K562 (cell line): ENCODE data around the gene RBM34. TPM values are rescaled to one million over a fixed set of nuclear protein-coding genes. Genes with fewer than 3 reads are reported as not detected.

Source experiments
- C11orf30 ChIP-seq: fragments of 450-650 bp; IDR thresholded peaks from 2 replicates; pipeline ENCODE4 v1.6.1; 2016; ENCODE audit warnings: low read depth, mild to moderate bottlenecking
- CEBPB ChIP-seq: fragments of 450-650 bp; IDR thresholded peaks from 2 replicates; pipeline ENCODE4 v1.6.1; 2016; ENCODE audit warnings: missing genetic modification characterization, missing compliant biosample characterization
- DACH1 ChIP-seq: fragments of 450-650 bp; IDR thresholded peaks from 2 replicates; pipeline ENCODE4 v1.6.1; 2018; ENCODE audit not compliant: partially characterized antibody
- ETV6 ChIP-seq, 3 experiments: fragments of 150-350 bp in 1 of 3; sonication (generic) in 1 of 3; formaldehyde crosslinking in 1 of 3; IDR thresholded peaks; 2 replicates each; pipeline versions ENCODE4 v1.6.1 to v1.8.0; 2014 to 2022; ENCODE audit warnings: borderline replicate concordance in 2 of 3, low read depth in 2 of 3, antibody characterized with exemption in 1 of 3, low read length in 1 of 3, mild to moderate bottlenecking in 1 of 3, missing genetic modification reagents in 1 of 3
- FOXK1 ChIP-seq: sonication (generic); formaldehyde crosslinking; IDR thresholded peaks from 2 replicates; pipeline ENCODE4 v1.8.0; 2022; ENCODE audit warnings: missing genetic modification reagents, mild to moderate bottlenecking, borderline replicate concordance
- FOXP4 ChIP-seq: sonication (generic); formaldehyde crosslinking; IDR thresholded peaks from 2 replicates; pipeline ENCODE4 v1.8.0; 2022; ENCODE audit warnings: mild to moderate bottlenecking, missing genetic modification reagents, borderline replicate concordance
- JUND ChIP-seq, 2 experiments: IDR thresholded peaks; 2 replicates in 1 of 2; 3 replicates in 1 of 2; pipeline ENCODE4 v1.6.1; 2011; ENCODE audit warnings: borderline replicate concordance in 2 of 2, low read depth in 2 of 2, low read length in 2 of 2, improper control_type of control experiment in 1 of 2, missing biosample characterization in 1 of 2, missing genetic modification characterization in 1 of 2, missing genetic modification reagents in 1 of 2
- KDM2B ChIP-seq: fragments of 250-450 bp; sonication (Bioruptor Pico); IDR thresholded peaks from 2 replicates; pipeline ENCODE4 v1.8.0; 2021; ENCODE audit warnings: mild to moderate bottlenecking, moderate library complexity
- MEF2D ChIP-seq: conservative IDR thresholded peaks from 2 replicates; pipeline ENCODE4 v1.6.1; 2016; ENCODE audit warnings: low read depth, missing genetic modification characterization, missing compliant biosample characterization
- MITF ChIP-seq: IDR thresholded peaks from 2 replicates; pipeline ENCODE4 v1.6.1; 2014; ENCODE audit warnings: antibody characterized with exemption
- NR2C2 ChIP-seq, 2 experiments: fragments of 200-800 bp in 1 of 2; sonication (Bioruptor generic) in 1 of 2; sonication (generic) in 1 of 2; formaldehyde crosslinking in 1 of 2; IDR thresholded peaks; 2 replicates each; pipeline versions ENCODE4 v1.6.1 to v1.8.0; 2016 to 2022; ENCODE audit warnings: mild to moderate bottlenecking in 1 of 2, missing compliant biosample characterization in 1 of 2, missing genetic modification characterization in 1 of 2, missing genetic modification reagents in 1 of 2
- NR4A1 ChIP-seq, 2 experiments: fragments of 250-450 bp in 1 of 2; fragments of 450-650 bp in 1 of 2; sonication (Bioruptor Pico) in 1 of 2; IDR thresholded peaks; 2 replicates each; pipeline versions ENCODE4 v1.4.0 to v1.6.1; 2016 to 2020; ENCODE audit warnings: mild to moderate bottlenecking in 2 of 2, missing compliant biosample characterization in 1 of 2, missing genetic modification characterization in 1 of 2, moderate library complexity in 1 of 2
- RFX5 ChIP-seq: IDR thresholded peaks from 2 replicates; pipeline ENCODE4 v1.6.1; 2011; ENCODE audit warnings: low read depth, mild to moderate bottlenecking, improper control_type of control experiment, low read length
- SAP30 ChIP-seq: fragments of 200-600 bp; sonication (generic); IDR thresholded peaks from 2 replicates; pipeline ENCODE4 v1.6.1; 2012; ENCODE audit warnings: borderline replicate concordance, low read depth, mild to moderate bottlenecking, moderate library complexity, low read length, control low read depth, inconsistent platforms; ENCODE audit not compliant: insufficient read depth, poor library complexity, severe bottlenecking
- SNRNP70 ChIP-seq: fragments of 200-400 bp; formaldehyde crosslinking; optimal IDR thresholded peaks from 2 replicates; pipeline ENCODE3; 2017; ENCODE audit warnings: low read depth, low read length
- TAF1 ChIP-seq: IDR thresholded peaks from 2 replicates; pipeline ENCODE4 v1.6.1; 2011; ENCODE audit warnings: mild to moderate bottlenecking, low read length, moderate library complexity; ENCODE audit not compliant: insufficient read depth, control insufficient read depth, severe bottlenecking; ENCODE audit errors: extremely low read depth
- ZKSCAN1 ChIP-seq: fragments of 150-350 bp; IDR thresholded peaks from 2 replicates; pipeline ENCODE4 v1.6.1; 2016; ENCODE audit warnings: low read depth, low read length
- ZNF263 ChIP-seq: sonication (generic); formaldehyde crosslinking; IDR thresholded peaks from 2 replicates; pipeline ENCODE4 v1.8.0; 2022; ENCODE audit warnings: mild to moderate bottlenecking, missing genetic modification reagents, borderline replicate concordance
- polyA plus RNA-seq, 8 experiments: library from polyadenylated mRNA; depleted of rRNA in 4 of 8; stranded (reverse) in 5 of 8; unstranded in 3 of 8; fragments of >200 nt; fragmentation: Nextera tagmentation in 2 of 8; fragmentation: Illumina TruSeq in 1 of 8; extraction: Ambion mirVana in 2 of 8; extraction: Trizol in 1 of 8; gene quantifications; 2 replicates each; pipeline versions ENCODE4 v1.2.1 to v1.2.3, GENCODE V29; 2011 to 2014; ENCODE audit warnings: inconsistent platforms in 1 of 8, missing spikeins in 1 of 8
- total RNA-seq, 7 experiments: library from RNA; depleted of rRNA in 6 of 7; stranded (reverse); fragments of >200 nt in 6 of 7; fragmentation: Illumina TruSeq in 2 of 7; extraction: Trizol in 2 of 7; gene quantifications; 2 replicates each; pipeline versions ENCODE4 v1.2.1 to v1.2.3, GENCODE V29; 2011 to 2021; ENCODE audit warnings: low replicate concordance in 1 of 7
- TF ChIP-seq, protein P1 (sequence below): sonication (generic); formaldehyde crosslinking; IDR thresholded peaks from 2 replicates; pipeline ENCODE4 v1.8.0; 2022; ENCODE audit warnings: missing genetic modification reagents, mild to moderate bottlenecking, borderline replicate concordance

Gene RBM34
- total and polyA plus RNA-seq, 9 of the 15 experiments (the other 6 are each of a cell fraction or from before 2014, with no cell fraction given) = 64.0 to 178 (median 124) TPM

- TF ChIP-seq RFX5 (no peak), NR4A1 (CRISPR knock-in tag; IDR thresholded peaks at IDR 0.05) (no peak), NR4A1 (tag; IDR thresholded peaks at IDR 0.05) (no peak), KDM2B (CRISPR knock-in tag) (no peak), SAP30 (no peak), C11orf30 (no peak), NR2C2 (CRISPR knock-in tag; IDR thresholded peaks at IDR 0.05) (0 out of 2 replicates have a peak, but pooled peaks have one; percentile 6), NR2C2 (tag; IDR thresholded peaks at IDR 0.05) (no peak), ZKSCAN1 (peak; percentile 93), ETV6 (IDR thresholded peaks at IDR 0.05; ENCODE audit: borderline replicate concordance in 1 of 2, low read depth in 2 of 2, low read length in 1 of 2) (no peak), ETV6 (CRISPR knock-in tag; IDR thresholded peaks at IDR 0.05; ENCODE audit: borderline replicate concordance) (no peak), FOXP4 (no peak), SNRNP70 (no peak), MEF2D (tag) (no peak), JUND (IDR thresholded peaks at IDR 0.05; ENCODE audit: borderline replicate concordance, low read depth, low read length) (no peak), JUND (tag; IDR thresholded peaks at IDR 0.05; ENCODE audit: borderline replicate concordance, low read depth, low read length) (no peak; the same call in 2 of the 3 replicates), TAF1 (no peak), MITF (no peak), DACH1 (no peak), CEBPB (tag) (no peak), ZNF263 (CRISPR knock-in tag) (peak; percentile 57; the same call in 1 of the 2 replicates), FOXK1 (CRISPR knock-in tag) (no peak)
- TF ChIP-seq, protein P1, sequence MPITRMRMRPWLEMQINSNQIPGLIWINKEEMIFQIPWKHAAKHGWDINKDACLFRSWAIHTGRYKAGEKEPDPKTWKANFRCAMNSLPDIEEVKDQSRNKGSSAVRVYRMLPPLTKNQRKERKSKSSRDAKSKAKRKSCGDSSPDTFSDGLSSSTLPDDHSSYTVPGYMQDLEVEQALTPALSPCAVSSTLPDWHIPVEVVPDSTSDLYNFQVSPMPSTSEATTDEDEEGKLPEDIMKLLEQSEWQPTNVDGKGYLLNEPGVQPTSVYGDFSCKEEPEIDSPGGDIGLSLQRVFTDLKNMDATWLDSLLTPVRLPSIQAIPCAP (CRISPR knock-in tag) = no peak
Measured at GRCh38 chr1:235093013-235093695, 67.9 kb downstream of the RBM34 start (continued).
